ENCODE data around the gene TBC1D22A.
"Not testable (repeated sequence)": the region's sequence is repeated elsewhere in the genome, so short reads cannot be mapped to it uniquely, and the experiment has no call there.

The TBC1D22A gene

DNA sequence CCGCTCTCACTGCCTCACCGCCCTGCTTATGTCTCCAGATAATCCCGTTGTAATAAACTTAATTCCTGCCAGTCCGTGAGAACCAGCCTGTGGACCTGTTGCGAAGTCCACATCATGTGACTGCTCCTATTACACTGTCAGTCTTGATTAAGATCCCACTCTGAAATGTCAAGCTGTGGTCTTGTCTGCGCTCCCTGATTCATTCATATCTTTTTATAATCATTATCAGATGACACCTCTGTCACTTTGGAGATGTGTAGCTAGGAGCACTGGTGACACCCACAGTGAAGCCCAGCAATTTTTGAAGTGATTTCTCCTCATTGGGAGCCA, 377.3 kb downstream of the TBC1D22A start:
- DNase-seq (ENCODE audit: low read depth in 2 of 2): no peak

GRCh38 chr22:47140975-47141374, 378.5 kb downstream of the TBC1D22A start:
- not testable (repeated sequence) for DNase-seq (ENCODE audit: low read depth in 2 of 2)

- DNase-seq (ENCODE audit: low read depth in 2 of 2): no peak
These were observed 380.1 kb downstream of the TBC1D22A start for GRCh38 chr22:47142427-47143046.

DNA sequence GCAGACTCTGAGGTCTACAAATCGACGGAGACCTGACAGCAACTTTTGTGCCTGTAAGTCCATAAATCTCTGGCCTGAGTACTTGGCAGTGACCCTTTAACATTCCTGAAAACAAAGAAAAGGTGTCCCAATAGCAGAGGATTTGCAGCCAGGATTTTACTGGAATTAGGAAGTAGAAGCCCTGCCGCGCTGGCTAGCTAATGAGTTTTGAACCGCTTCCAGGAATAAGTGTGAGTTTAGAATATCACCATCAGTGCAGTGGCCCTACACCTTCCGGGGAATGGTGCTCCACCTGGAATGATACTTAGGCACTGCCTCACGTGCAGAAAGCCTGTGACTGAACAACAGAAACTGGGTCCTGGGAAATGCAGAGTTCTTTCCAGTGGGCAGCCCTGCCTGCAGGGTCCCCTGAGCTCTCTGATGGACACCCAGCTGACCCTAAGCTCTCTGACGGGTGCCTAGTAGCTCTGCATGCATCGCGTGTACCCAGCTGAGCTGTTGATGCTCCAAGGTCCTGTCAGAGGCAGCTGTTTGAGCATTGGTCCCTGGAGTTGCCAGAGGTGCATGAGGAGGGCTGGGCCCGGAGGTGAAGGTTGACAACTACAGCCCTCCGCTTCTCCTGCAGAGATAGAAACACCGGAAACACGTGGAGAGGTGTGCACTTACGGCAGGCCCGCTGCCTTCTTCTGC, 380.9 kb downstream of the TBC1D22A start:
- DNase-seq (ENCODE audit: low read depth in 2 of 2): no peak

DNA sequence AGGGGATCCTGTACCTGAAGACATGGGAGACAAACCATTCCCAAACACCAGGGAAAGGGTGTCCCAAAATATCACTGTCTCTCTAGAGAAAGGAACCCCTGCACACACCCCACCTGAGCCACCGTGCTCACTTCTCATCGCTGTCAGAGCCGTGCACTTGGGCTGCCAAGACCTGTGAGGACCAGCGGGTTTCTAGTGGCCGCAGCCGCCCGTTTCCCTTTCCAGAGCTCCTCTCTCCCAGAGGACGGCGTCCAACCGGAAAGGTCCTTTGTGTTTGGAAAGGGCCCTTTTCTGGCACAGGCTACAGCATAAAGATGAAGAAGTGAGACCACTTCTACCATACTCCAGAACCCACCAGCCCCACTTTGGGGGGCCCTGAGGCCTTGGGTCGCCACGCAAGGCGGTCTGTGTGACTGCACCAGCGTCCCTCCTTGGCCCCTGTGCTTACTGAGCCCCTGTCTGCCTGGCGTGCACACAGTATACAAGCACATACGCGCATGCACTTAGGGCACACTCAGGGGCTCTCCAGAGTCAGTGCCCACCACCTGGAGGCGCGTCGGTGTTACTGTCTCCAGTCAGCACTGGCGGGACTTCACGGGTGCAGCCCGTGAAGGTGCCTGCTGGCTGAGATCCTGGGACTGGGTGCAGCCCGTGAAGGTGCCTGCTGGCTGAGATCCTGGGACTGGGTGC, 381.8 kb downstream of the TBC1D22A start:
- DNase-seq (ENCODE audit: low read depth in 2 of 2): no peak

DNA sequence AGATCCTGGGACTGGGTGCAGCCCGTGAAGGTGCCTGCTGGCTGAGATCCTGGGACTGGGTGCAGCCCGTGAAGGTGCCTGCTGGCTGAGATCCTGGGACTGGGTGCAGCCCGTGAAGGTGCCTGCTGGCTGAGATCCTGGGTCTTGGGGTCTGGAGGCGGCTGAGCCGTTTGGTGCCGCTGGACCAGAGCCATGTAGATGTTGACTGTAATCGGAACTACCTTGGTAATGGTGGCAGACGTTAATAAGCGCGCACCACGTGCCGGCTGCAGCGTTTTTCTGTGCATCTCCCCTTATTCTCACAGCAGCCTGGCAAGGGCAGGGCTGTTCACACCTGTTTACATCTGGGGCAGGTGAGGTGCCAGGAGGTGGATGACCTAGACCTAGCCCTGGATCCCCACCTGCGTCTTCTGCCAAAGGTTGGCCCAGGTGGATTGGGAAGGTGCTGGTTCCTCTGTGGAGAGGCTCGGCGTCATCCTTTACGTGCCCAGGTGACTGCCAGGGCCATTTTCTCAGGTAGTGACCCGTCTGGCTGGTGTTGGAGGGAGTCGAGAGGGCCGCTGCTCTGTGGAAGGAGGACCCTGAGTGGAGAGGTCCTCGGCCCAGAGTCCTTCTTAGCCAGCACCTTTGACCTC, 382.5 kb downstream of the TBC1D22A start:
- DNase-seq (ENCODE audit: low read depth in 2 of 2): no peak

DNA sequence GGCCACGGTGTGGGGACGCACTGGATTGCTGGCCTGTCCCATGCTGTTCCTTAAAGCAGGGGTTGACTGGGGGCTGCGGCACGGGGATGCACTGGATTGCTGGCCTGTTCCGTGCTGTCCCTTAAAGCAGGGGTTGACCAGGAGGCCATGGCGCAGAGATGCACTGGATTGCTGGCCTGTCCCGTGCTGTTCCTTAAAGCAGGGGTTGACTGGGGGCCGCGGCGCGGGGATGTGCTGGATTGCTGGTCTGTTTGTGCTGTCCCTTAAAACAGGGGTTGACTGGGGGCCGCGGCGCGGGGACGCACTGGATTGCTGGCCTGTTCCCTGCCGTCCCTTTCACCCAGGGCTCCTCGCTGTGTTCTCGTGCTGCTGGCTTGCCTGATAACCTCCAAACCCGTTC, 383.4 kb downstream of the TBC1D22A start:
- no peak for DNase-seq (ENCODE audit: low read depth in 2 of 2)

DNA sequence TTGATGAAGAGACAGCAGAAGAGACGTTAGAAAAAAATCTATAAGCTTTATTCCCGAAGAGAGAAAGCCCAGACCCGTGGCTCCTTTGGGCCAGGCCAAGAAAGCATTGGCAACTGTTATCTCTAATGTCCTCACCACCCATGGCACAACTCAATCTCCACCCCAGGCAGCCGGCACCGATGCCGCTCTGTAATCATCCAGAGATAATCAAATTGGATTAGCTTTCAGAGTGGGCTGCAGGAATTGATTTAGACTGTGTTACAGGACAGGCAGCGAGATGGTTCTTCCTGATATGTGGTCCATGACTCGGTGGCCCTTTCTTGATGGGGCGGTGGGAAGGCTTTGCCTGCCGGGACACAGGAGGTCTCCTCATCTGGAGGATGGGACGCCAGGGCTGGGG, 383.9 kb downstream of the TBC1D22A start:
- DNase-seq (ENCODE audit: low read depth in 2 of 2): no peak

GRCh38 chr22:47146941-47147340, 384.5 kb downstream of the TBC1D22A start:
- no peak for DNase-seq (ENCODE audit: low read depth in 2 of 2)

DNA sequence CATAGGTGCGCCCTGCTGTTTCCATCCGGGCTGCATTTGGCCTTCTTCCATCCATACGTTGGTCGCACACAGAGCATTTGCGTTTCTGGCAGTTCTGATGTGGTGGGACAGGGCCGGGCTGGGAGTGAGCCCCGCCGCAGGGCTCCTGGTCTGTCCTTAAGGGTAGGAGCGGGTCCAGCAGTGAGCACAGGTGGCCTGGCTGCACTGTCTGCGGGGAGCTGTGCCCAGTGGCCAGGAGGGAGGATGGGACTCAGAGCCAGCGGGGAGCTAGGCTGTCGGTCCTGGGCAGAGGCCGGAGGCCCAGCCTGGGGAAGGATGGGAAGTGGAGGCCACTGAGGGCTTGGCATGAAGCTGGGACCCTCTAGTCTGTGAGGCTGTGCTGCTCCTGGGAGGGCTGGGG, 385.1 kb downstream of the TBC1D22A start:
- no peak for DNase-seq (ENCODE audit: low read depth in 2 of 2)

- no peak for DNase-seq (ENCODE audit: low read depth in 2 of 2)
These were observed 386.1 kb downstream of the TBC1D22A start for GRCh38 chr22:47148510-47148909.

DNA sequence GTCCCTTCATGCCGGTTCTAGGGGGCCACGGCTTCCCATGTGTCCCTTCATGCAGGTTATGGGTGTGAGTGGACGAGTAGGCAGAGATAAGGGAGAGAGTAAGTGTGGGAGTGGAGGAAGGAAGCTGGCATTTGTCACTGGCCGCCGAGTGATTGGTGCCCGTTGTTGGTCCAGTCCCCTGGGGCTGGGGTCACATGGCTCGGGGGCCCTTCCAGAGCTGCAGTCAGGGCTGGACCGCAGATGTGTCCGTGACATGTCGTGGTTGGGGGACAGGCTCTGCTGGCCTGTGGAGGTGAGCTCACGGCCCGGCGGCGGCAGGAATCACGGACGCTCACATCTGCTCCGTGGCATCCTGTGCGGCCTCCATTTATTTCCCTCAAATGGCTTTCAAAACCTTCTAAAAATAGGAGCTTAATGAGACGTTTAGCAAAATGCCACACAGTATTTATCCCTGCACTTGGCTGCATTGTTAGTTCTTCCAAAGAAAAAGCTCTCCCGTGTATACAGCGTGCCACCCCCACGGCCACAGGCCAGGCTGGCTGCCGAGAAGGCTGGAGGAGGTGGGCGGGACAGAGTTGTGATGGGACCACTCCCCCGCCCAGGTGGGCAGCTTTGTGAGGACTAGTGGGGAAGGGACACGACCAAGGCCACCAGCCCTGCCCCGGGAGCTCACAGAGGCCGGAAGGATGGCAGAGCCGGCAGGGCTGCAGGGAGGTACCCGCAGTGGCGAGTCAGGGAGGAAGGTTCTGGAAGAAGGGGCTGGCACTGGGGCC, 386.7 kb downstream of the TBC1D22A start:
- no peak for DNase-seq (ENCODE audit: low read depth in 2 of 2)

DNA sequence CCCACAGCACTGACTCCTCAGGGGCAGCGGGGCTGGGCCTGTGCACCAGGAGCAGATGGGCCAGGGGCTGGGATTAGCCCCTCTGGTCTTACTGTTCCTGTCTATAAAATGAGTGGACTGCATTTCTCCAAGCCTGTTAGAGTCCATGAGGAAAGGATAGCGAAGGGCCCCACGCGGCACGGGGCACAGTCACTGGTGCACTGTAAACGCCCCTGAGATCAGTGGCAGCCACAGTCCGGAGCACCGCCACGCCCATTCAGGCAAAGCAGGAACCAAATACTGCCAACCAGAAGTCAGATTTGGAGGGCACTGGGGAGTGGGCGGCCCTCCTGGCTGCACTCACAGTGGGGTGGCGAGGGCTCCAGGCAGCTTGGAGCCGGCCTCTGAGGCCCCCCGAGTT, 387.5 kb downstream of the TBC1D22A start:
- no peak for DNase-seq (ENCODE audit: low read depth in 2 of 2)

GRCh38 chr22:47150426-47150825, 388.0 kb downstream of the TBC1D22A start:
- no peak for DNase-seq (ENCODE audit: low read depth in 2 of 2)

- DNase-seq (ENCODE audit: low read depth in 2 of 2): no peak
These were observed 388.6 kb downstream of the TBC1D22A start for GRCh38 chr22:47151064-47151463.

GRCh38 chr22:47151490-47151889, 389.0 kb downstream of the TBC1D22A start:
- no peak for DNase-seq (ENCODE audit: low read depth in 2 of 2)

GRCh38 chr22:47152236-47152635, 389.8 kb downstream of the TBC1D22A start:
- DNase-seq (ENCODE audit: low read depth in 2 of 2): no peak

GRCh38 chr22:47152938-47153337, 390.5 kb downstream of the TBC1D22A start:
- no peak for DNase-seq (ENCODE audit: low read depth in 2 of 2)

GRCh38 chr22:47153854-47154525, 391.5 kb downstream of the TBC1D22A start:
- DNase-seq (ENCODE audit: low read depth in 2 of 2): no peak

DNA sequence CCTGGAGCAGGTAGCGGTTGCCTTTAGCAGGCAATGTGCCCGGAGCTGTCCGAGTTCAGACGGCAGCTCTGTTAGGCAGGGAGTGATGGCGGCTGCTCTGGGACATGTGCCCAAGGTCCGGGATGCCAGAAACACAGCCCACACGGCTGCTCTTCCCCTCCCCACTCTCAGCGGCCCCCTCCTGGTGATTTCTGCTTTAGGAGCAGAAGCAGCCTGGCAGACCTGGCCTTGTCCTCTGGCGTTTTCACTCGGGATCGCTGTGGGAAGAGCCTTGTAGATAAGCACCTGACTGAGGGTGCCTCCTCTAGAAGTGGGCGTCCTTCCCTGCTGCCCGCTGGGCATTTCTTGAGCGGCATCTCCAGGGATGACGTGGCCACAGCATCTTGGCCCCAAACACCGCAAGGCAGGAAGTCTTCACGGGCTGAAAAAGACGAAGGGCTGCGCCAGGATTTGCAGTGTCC, 392.2 kb downstream of the TBC1D22A start:
- DNase-seq (ENCODE audit: low read depth in 2 of 2): no peak

GRCh38 chr22:47155131-47155885, 392.9 kb downstream of the TBC1D22A start:
- DNase-seq (ENCODE audit: low read depth in 2 of 2): no peak
